PC-3 (cell line): ENCODE data around the gene ACTL10. TPM values are rescaled to one million over a fixed set of nuclear protein-coding genes. Genes with fewer than 3 reads are reported as not detected.
"Not testable (repeated sequence)": the region's sequence is repeated elsewhere in the genome, so short reads cannot be mapped to it uniquely, and the experiment has no call there.

Source experiments
- ATAC-seq: fragments of 200-7000 bp; cut with Tn5 transposase; 2 replicates; pipeline ENCODE4 v1.9.1; 2020; ENCODE audit warnings: mild to moderate bottlenecking, moderate library complexity
- BruUV-seq: library from RNA; stranded (reverse); fragments of 400-500 nt; replicated peaks from 2 replicates; lab custom pipeline; 2021; lab: Mats Ljungman, UMichigan
- CTCF ChIA-PET: fragments of 300-600 bp; sonication (Branson Sonifier 250); formaldehyde crosslinking; loops from one replicate; lab custom pipeline; 2022; ENCODE audit warnings: antibody characterized with exemption; lab: Charles Lee
- POLR2A ChIA-PET: fragments of 300-600 bp; sonication (Branson Sonifier 250); formaldehyde crosslinking; loops from one replicate; lab custom pipeline; 2022; ENCODE audit warnings: antibody characterized with exemption; ENCODE audit not compliant: unreplicated experiment; lab: Charles Lee
- DNase-seq: peaks from one replicate; pipeline ENCODE4 v3.0.0-alpha.2; 2015
- H2AFZ ChIP-seq: fragments of 300-600 bp; sonication (generic); 2 replicates; pipeline ENCODE4 v1.6.0; 2016; ENCODE audit warnings: antibody characterized with exemption, low read length
- H3F3A ChIP-seq: fragments of 300-600 bp; sonication (generic); one replicate; pipeline ENCODE4 v1.6.0; 2017; ENCODE audit warnings: antibody characterized with exemption, low read length, control low read depth, mild to moderate bottlenecking; ENCODE audit not compliant: unreplicated experiment
- H3K27ac ChIP-seq: fragments of 300-600 bp; sonication (generic); 2 replicates; pipeline ENCODE4 v1.5.1; 2016; ENCODE audit warnings: mild to moderate bottlenecking, low read length
- H3K27me3 ChIP-seq: fragments of 300-600 bp; sonication (generic); 2 replicates; pipeline ENCODE4 v1.6.1; 2016; ENCODE audit warnings: low read length, mixed read lengths
- H3K36me3 ChIP-seq: fragments of 300-600 bp; sonication (generic); 2 replicates; pipeline ENCODE4 v1.6.1; 2016; ENCODE audit warnings: low read depth, mixed run types, low read length, mixed read lengths
- H3K4me1 ChIP-seq: fragments of 300-600 bp; sonication (generic); 2 replicates; pipeline ENCODE4 v1.5.1; 2016; ENCODE audit warnings: low read length; ENCODE audit not compliant: insufficient read depth
- H3K4me2 ChIP-seq: fragments of 300-600 bp; sonication (generic); 2 replicates; pipeline ENCODE4 v1.6.0; 2016; ENCODE audit warnings: low read length
- H3K4me3 ChIP-seq: fragments of 300-600 bp; sonication (generic); 2 replicates; pipeline ENCODE4 v1.5.1; 2016; ENCODE audit warnings: mild to moderate bottlenecking, low read length, mixed read lengths
- H3K79me2 ChIP-seq: fragments of 300-600 bp; sonication (generic); 2 replicates; pipeline ENCODE4 v1.6.1; 2017; ENCODE audit warnings: low read length, mixed read lengths
- H3K9ac ChIP-seq: fragments of 300-600 bp; sonication (generic); 2 replicates; pipeline ENCODE4 v1.6.0; 2016; ENCODE audit warnings: mild to moderate bottlenecking, low read length
- H3K9me2 ChIP-seq: fragments of 300-600 bp; sonication (generic); replicated peaks from 2 replicates; pipeline ENCODE4 v1.6.1; 2016; ENCODE audit warnings: mixed run types, low read length, mixed read lengths
- H3K9me3 ChIP-seq: fragments of 300-600 bp; sonication (generic); 2 replicates; pipeline ENCODE4 v1.6.1; 2016; ENCODE audit warnings: low read length, mixed read lengths
- H4K20me1 ChIP-seq: fragments of 300-600 bp; sonication (generic); 2 replicates; pipeline ENCODE4 v1.6.1; 2016; ENCODE audit warnings: low read length, mixed read lengths
- EZH2 ChIP-seq: fragments of 300-600 bp; sonication (generic); IDR thresholded peaks from one replicate; pipeline ENCODE4 v1.6.1; 2017; ENCODE audit warnings: antibody characterized with exemption, mild to moderate bottlenecking, low read length; ENCODE audit not compliant: unreplicated experiment
- EZH2phosphoT487 ChIP-seq: fragments of 300-600 bp; sonication (generic); IDR thresholded peaks from 2 replicates; pipeline ENCODE4 v1.6.1; 2018; ENCODE audit warnings: mild to moderate bottlenecking, antibody characterized with exemption, low read length, borderline replicate concordance
- intact Hi-C: fragments of 100-400 bp; cut with micrococcal nuclease; formaldehyde crosslinking; loops from 2 replicates; pipeline ENCODE4 v1.9.0; 2023
- total RNA-seq: library from RNA; depleted of rRNA; stranded (reverse); fragments of >200 nt; gene quantifications from 2 replicates; pipeline ENCODE4 v1.2.3, GENCODE V29; 2014
- TF ChIP-seq, protein P1 (sequence below): fragments of 300-600 bp; sonication (generic); conservative IDR thresholded peaks from 2 replicates; pipeline ENCODE4 v1.5.1; 2017; ENCODE audit warnings: antibody characterized with exemption, low read depth, mild to moderate bottlenecking, low read length

The ACTL10 gene
- total RNA-seq, 1 experiment from 2014 or later, result 1.6 TPM

- H2AFZ ChIP-seq, result no peak overlapping the region
- intact Hi-C loops, result loop anchor here (5.0 kb wide), 2 partner anchors 83 to 128 kb away; no protein-coding TSS in a partner anchor
- no peaks in the 10 kb centered on the region for H3F3A ChIP-seq
- H3K9ac ChIP-seq, result no peak overlapping the region
- no peaks in the 10 kb centered on the region for H3K27me3 ChIP-seq
- ChIA-PET CTCF (no interaction called here), POLR2A (no interaction called here)
- peaks cover 21% of the 10 kb centered on the region for H3K4me1 ChIP-seq
- H3K9me3 ChIP-seq, result no peaks in the 10 kb centered on the region
- no peaks in the 10 kb centered on the region for H3K79me2 ChIP-seq
- no peaks in the 10 kb centered on the region for H3K9me2 ChIP-seq
- no peak overlapping the region for H3K4me3 ChIP-seq
- H3K4me2 ChIP-seq, result no peak overlapping the region
- DNase-seq (no peak), ATAC-seq (no peak)
- TF ChIP-seq, protein P1, sequence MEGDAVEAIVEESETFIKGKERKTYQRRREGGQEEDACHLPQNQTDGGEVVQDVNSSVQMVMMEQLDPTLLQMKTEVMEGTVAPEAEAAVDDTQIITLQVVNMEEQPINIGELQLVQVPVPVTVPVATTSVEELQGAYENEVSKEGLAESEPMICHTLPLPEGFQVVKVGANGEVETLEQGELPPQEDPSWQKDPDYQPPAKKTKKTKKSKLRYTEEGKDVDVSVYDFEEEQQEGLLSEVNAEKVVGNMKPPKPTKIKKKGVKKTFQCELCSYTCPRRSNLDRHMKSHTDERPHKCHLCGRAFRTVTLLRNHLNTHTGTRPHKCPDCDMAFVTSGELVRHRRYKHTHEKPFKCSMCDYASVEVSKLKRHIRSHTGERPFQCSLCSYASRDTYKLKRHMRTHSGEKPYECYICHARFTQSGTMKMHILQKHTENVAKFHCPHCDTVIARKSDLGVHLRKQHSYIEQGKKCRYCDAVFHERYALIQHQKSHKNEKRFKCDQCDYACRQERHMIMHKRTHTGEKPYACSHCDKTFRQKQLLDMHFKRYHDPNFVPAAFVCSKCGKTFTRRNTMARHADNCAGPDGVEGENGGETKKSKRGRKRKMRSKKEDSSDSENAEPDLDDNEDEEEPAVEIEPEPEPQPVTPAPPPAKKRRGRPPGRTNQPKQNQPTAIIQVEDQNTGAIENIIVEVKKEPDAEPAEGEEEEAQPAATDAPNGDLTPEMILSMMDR, result no peak
- no peak for TF ChIP-seq EZH2
- TF ChIP-seq EZH2phosphoT487, result no peak
- no TSS peak for BruUV-seq
- H4K20me1 ChIP-seq, result no peaks in the 10 kb centered on the region
- H3K36me3 ChIP-seq, result peaks cover 15% of the 10 kb centered on the region
- H3K27ac ChIP-seq, result no peak overlapping the region
Measured at GRCh38 chr20:33645072-33645358, 21.7 kb upstream of the ACTL10 start.

DNA sequence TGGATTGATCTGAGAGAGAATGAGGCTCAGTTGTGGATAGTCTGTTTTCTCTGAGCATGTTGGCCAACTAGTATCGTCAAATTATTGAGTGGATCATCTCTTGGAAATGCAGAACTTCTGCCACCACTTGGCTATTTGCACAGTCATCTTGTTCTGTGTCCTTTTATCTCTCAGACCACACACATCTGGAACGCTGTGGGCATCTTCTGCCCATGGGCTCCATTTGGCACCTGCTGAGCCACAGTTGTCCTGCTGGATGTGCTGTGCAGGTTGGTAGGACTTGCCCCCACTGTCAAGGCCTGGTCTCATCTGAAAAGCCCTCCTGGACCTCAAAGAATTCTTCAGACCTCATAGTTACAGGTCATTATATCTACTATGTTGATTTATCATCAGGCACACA, 21.3 kb upstream of the ACTL10 start:
- Histone ChIP-seq H3K4me2 (no peak overlapping the region), H3K9me2 (no peaks in the 10 kb centered on the region), H3K27ac (no peak overlapping the region), H4K20me1 (no peaks in the 10 kb centered on the region), H3K4me3 (no peak overlapping the region), H3K36me3 (peaks cover 15% of the 10 kb centered on the region), H3K27me3 (no peaks in the 10 kb centered on the region), H2AFZ (no peak overlapping the region), H3K79me2 (no peaks in the 10 kb centered on the region), H3K9ac (no peak overlapping the region), H3K4me1 (peaks cover 21% of the 10 kb centered on the region), H3F3A (no peaks in the 10 kb centered on the region), H3K9me3 (no peaks in the 10 kb centered on the region)
- no peak for ATAC-seq
- ChIA-PET CTCF (no interaction called here), POLR2A (no interaction called here)
- TSS peak; percentile 12 for BruUV-seq
- intact Hi-C loops, result loop anchor here (5.0 kb wide), 2 partner anchors 83 to 128 kb away; no protein-coding TSS in a partner anchor
- TF ChIP-seq EZH2phosphoT487, result no peak
- no peak for TF ChIP-seq EZH2
- TF ChIP-seq, protein P1, result no peak
- no peak for DNase-seq

DNA sequence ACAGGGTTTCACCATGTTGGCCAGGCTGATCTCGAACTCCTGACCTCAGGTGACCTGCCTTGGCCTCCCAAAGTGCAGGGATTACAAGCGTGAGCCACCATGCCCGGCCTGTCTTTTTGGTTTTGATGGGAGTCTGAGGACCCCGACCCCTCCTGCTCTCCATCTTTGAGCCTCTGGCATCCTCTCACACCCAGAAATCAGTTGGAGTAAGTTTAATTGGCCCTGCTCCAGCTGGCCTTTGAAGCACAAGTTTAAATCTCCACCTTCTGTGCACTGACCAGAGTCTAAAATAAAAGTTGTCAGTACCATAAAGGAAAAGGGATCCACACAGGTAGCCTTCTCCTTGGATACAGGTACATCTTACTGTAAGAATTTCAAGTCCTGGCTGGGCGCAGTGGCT, 20.6 kb upstream of the ACTL10 start:
- intact Hi-C loops, result loop anchor here (5.0 kb wide), 2 partner anchors 84 to 129 kb away; no protein-coding TSS in a partner anchor
- TF ChIP-seq EZH2 (no peak), EZH2phosphoT487 (no peak)
- TF ChIP-seq, protein P1, result no peak
- no peak for ATAC-seq

GRCh38 chr20:33646959-33647602, 19.7 kb upstream of the ACTL10 start:
- not testable (repeated sequence) for H3K4me3 ChIP-seq, H3K9me3 ChIP-seq, ATAC-seq, H3K9me2 ChIP-seq, DNase-seq, H3K27ac ChIP-seq, H3F3A ChIP-seq, H3K27me3 ChIP-seq, H3K9ac ChIP-seq, H2AFZ ChIP-seq, H4K20me1 ChIP-seq, H3K79me2 ChIP-seq
- intact Hi-C loops, result loop anchor here (5.0 kb wide), 2 partner anchors 85 to 130 kb away; no protein-coding TSS in a partner anchor
- POLR2A ChIA-PET, result interaction anchor here (0.6 to 1.4 kb wide), 5 partner anchors 92 to 273 kb away, joined by 4 to 12 read pairs (median 6); partner anchors contain the start of genes CBFA2T2 and SNTA1
- CTCF ChIA-PET, result interaction anchor here (0.6 to 1.5 kb wide), 2 partner anchors 21 to 92 kb away, joined by 3 to 12 read pairs; no protein-coding TSS in a partner anchor
- H3K4me2 ChIP-seq, result peak overlapping the region; percentile 79
- TSS peak; percentile 61 for BruUV-seq
- H3K4me1 ChIP-seq, result peaks cover 32% of the 10 kb centered on the region
- H3K36me3 ChIP-seq, result peaks cover 15% of the 10 kb centered on the region

More for the DNA sequence above, 20.6 kb upstream of the ACTL10 start:
- Histone ChIP-seq H3K36me3 (peaks cover 15% of the 10 kb centered on the region), H4K20me1 (no peaks in the 10 kb centered on the region), H3K4me3 (no peak overlapping the region), H3K4me2 (no peak overlapping the region), H3K4me1 (peaks cover 29% of the 10 kb centered on the region), H3K79me2 (no peaks in the 10 kb centered on the region), H3F3A (no peaks in the 10 kb centered on the region), H3K9ac (no peak overlapping the region), H3K9me3 (no peaks in the 10 kb centered on the region), H3K27ac (no peak overlapping the region), H3K9me2 (no peaks in the 10 kb centered on the region), H2AFZ (no peak overlapping the region), H3K27me3 (no peaks in the 10 kb centered on the region)
- CTCF ChIA-PET, result no interaction called here
- DNase-seq, result no peak
- BruUV-seq, result no TSS peak
- POLR2A ChIA-PET, result no interaction called here
